Subcutaneous adipose tissue (tissue), 4 donors: ENCODE results near the gene MGAT3. TPM values are rescaled to one million over a fixed set of nuclear protein-coding genes. Genes with fewer than 3 reads are reported as not detected.

Experiments used
- CTCF ChIP-seq: fragments of 450-650 bp; IDR thresholded peaks from one replicate; pipeline ENCODE4 v1.5.1; 2016; ENCODE audit warnings: low read depth, mild to moderate bottlenecking, control low read depth, antibody characterized with exemption, moderate library complexity
- total RNA-seq, 4 donors: library from RNA; depleted of rRNA; stranded (reverse); fragments of >200 nt; gene quantifications; one replicate each; pipeline ENCODE4 v1.1.0, GENCODE V29; 2016

Gene MGAT3
- total RNA-seq, 4 donors from 2014 or later = 6.5 to 13.4 (median 10.5) TPM

- TF ChIP-seq CTCF = no peak
These were observed 19.1 kb downstream of the MGAT3 start for GRCh38 chr22:39475902-39476301.

DNA sequence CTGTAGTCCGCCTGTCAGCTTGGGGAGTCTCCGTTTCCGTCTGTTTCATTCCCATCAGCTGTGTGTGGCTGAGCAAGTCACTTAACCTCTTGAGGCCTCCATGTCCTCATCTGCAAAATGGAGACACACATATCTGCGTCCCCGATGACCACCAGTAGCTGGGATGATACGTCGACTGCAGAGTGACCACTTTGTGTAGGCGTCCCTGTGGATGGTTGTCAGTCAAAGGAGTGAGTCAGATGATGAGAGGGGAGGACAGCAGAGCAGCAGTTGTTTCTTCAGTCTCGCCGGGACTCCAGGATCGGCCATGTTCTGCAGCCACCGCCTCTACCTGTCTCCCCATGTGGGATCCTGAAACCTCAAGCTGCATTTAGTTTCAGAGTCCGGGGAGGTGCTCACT, 19.9 kb downstream of the MGAT3 start:
- TF ChIP-seq CTCF = no peak

GRCh38 chr22:39477542-39477941, 20.7 kb downstream of the MGAT3 start:
- no peak for TF ChIP-seq CTCF

- TF ChIP-seq CTCF = no peak
These were observed 21.6 kb downstream of the MGAT3 start for GRCh38 chr22:39478441-39478850.

DNA sequence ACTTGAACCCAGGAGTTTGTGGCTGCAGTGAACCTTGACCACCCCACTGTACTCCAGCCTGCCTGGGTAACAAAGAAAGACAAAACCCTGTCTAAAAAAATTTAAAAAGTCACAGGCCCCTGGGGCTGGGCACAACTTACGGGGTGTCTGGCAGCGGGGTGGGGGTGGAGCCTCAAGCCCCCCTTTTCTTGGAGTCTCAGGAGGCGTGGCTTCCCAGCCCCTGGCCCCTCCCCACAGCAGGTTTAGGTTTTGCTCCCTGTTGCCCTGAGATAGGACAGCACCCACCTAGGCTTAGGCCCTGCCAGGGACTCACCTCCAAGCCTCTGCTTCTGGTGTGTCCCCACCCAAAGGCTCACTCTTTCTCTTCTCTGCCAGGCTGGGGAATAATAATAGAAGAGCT, 22.4 kb downstream of the MGAT3 start:
- no peak for TF ChIP-seq CTCF

- no peak for TF ChIP-seq CTCF
These were observed 23.7 kb downstream of the MGAT3 start for GRCh38 chr22:39480557-39480956.

GRCh38 chr22:39481054-39481453, 24.2 kb downstream of the MGAT3 start:
- no peak for TF ChIP-seq CTCF

DNA sequence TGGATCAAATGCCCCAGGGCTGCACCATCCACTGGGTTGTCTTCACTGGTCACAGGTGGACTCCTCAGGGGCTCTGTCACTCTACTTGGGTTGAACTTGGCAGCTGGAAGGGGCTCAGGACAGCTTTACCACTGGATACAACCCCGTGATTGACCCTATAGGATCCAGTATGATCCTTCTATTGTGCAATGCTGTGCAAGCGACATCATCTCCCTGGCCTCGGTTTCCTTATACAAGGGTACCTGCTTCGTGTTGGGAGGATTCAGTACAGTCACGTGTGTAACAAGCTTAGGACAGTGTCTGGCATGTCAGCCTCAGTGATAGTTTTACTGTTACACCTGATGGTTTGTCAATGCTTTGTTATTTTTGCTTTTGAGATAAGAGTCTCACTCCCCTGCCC, 24.8 kb downstream of the MGAT3 start:
- TF ChIP-seq CTCF = no peak
